SK-N-SH (cell line): ENCODE measurements around the gene JPH2. TPM values are rescaled to one million over a fixed set of nuclear protein-coding genes. Genes with fewer than 3 reads are reported as not detected.

Source experiments
- CTCF ChIA-PET: fragments of 300-600, 350-600 bp; formaldehyde crosslinking; extraction: SDS; loops from one replicate; lab custom pipeline; 2021; lab: Yijun Ruan, JAX
- POLR2A ChIA-PET: fragments of 350-600 bp; sonication (Branson Sonifier 250); formaldehyde crosslinking; extraction: SDS; loops from one replicate; lab custom pipeline; 2020; ENCODE audit warnings: antibody characterized with exemption, inconsistent platforms; lab: Yijun Ruan, JAX
- DNase-seq: peaks from one replicate; pipeline ENCODE4 v3.0.0; 2012
- H2AFZ ChIP-seq: fragments of 200-600 bp; sonication (generic); 2 replicates; pipeline ENCODE4 v1.8.1; 2016; ENCODE audit warnings: antibody characterized with exemption, mild to moderate bottlenecking, low read depth
- H3F3A ChIP-seq: fragments of 200-600 bp; sonication (generic); replicated peaks from 2 replicates; pipeline ENCODE3; 2016; ENCODE audit warnings: antibody characterized with exemption, mild to moderate bottlenecking; ENCODE audit not compliant: insufficient read depth
- H3K27ac ChIP-seq, 2 experiments: fragments of 200-500 bp in 1 of 2; fragments of 200-600 bp in 1 of 2; sonication (Bioruptor generic) in 1 of 2; sonication (generic), shearing (Covaris generic) in 1 of 2; 2 replicates each; pipeline versions ENCODE4 v1.5.1 to v1.6.1; 2014 to 2016; ENCODE audit warnings: low read depth in 2 of 2, inconsistent platforms in 1 of 2, low read length in 1 of 2, mild to moderate bottlenecking in 1 of 2, mixed read lengths in 1 of 2
- H3K27me3 ChIP-seq: fragments of 200-600 bp; sonication (generic), shearing (Covaris generic); 2 replicates; pipeline ENCODE4 v1.6.1; 2016; ENCODE audit warnings: mixed run types; ENCODE audit not compliant: insufficient read depth
- H3K36me3 ChIP-seq, 2 experiments: fragments of 200-500 bp in 1 of 2; fragments of 200-600 bp in 1 of 2; sonication (Bioruptor generic) in 1 of 2; sonication (generic) in 1 of 2; replicated peaks in 1 of 2; 2 replicates each; pipeline versions ENCODE3 to v1.5.1; 2014 to 2016; ENCODE audit warnings: low read length in 1 of 2, mild to moderate bottlenecking in 1 of 2; ENCODE audit not compliant: insufficient read depth in 2 of 2, control insufficient read depth in 1 of 2
- H3K4me1 ChIP-seq, 2 experiments: fragments of 200-500 bp in 1 of 2; fragments of 200-600 bp in 1 of 2; sonication (Bioruptor generic) in 1 of 2; sonication (generic), shearing (Covaris generic) in 1 of 2; 2 replicates each; pipeline versions ENCODE4 v1.5.1 to v1.6.1; 2014 to 2016; ENCODE audit warnings: low read depth in 1 of 2, low read length in 1 of 2, mixed run types in 1 of 2; ENCODE audit not compliant: insufficient read depth in 2 of 2, control insufficient read depth in 1 of 2
- H3K4me2 ChIP-seq: fragments of 200-600 bp; sonication (generic), shearing (Covaris generic); 2 replicates; pipeline ENCODE4 v1.6.1; 2017; ENCODE audit warnings: mixed run types
- H3K4me3 ChIP-seq, 2 experiments: fragments of 200-500 bp in 1 of 2; fragments of 200-600 bp in 1 of 2; sonication (Bioruptor generic) in 1 of 2; sonication (generic), shearing (Covaris generic) in 1 of 2; 2 replicates each; pipeline versions ENCODE4 v1.5.1 to v1.8.1; 2014 to 2016; ENCODE audit warnings: low read depth in 2 of 2, inconsistent platforms in 1 of 2, low read length in 1 of 2, mild to moderate bottlenecking in 1 of 2, mixed read lengths in 1 of 2, moderate library complexity in 1 of 2
- H3K79me2 ChIP-seq: fragments of 200-600 bp; sonication (generic); 2 replicates; pipeline ENCODE4 v1.8.1; 2017; ENCODE audit warnings: mild to moderate bottlenecking; ENCODE audit not compliant: insufficient read depth
- H3K9ac ChIP-seq: fragments of 200-600 bp; sonication (generic); 2 replicates; pipeline ENCODE4 v1.6.1; 2017; ENCODE audit warnings: mixed run types
- H3K9me2 ChIP-seq: fragments of 200-600 bp; sonication (generic); 2 replicates; pipeline ENCODE4 v1.6.1; 2017; ENCODE audit warnings: mixed run types
- H3K9me3 ChIP-seq: fragments of 200-600 bp; sonication (generic); 2 replicates; pipeline ENCODE4 v1.6.1; 2017; ENCODE audit warnings: mixed run types, mild to moderate bottlenecking, moderate library complexity
- H4K20me1 ChIP-seq: fragments of 200-600 bp; sonication (generic); 2 replicates; pipeline ENCODE4 v1.6.1; 2017; ENCODE audit warnings: mild to moderate bottlenecking, mixed run types; ENCODE audit not compliant: insufficient read depth
- CHD2 ChIP-seq: fragments of 150-350 bp; IDR thresholded peaks from 2 replicates; pipeline ENCODE4 v1.6.1; 2018; ENCODE audit warnings: low read length; ENCODE audit not compliant: partially characterized antibody
- EZH2phosphoT487 ChIP-seq: fragments of 200-600 bp; sonication (generic); IDR thresholded peaks from 2 replicates; pipeline ENCODE4 v1.6.1; 2017; ENCODE audit warnings: low read depth, mixed run types, mild to moderate bottlenecking, antibody characterized with exemption, moderate library complexity, borderline replicate concordance
- FOXM1 ChIP-seq: IDR thresholded peaks from 2 replicates; pipeline ENCODE4 v1.4.0; 2012; ENCODE audit warnings: low read depth, mild to moderate bottlenecking
- IRF3 ChIP-seq: fragments of 150-350 bp; IDR thresholded peaks from 2 replicates; pipeline ENCODE4 v1.6.1; 2016; ENCODE audit warnings: mild to moderate bottlenecking, low read depth, low read length
- MAX ChIP-seq: IDR thresholded peaks from 2 replicates; pipeline ENCODE4 v1.4.0; 2012; ENCODE audit warnings: low read depth
- MEF2A ChIP-seq: IDR thresholded peaks from 2 replicates; pipeline ENCODE4 v1.4.0; 2012; ENCODE audit warnings: low read depth, borderline replicate concordance
- MXI1 ChIP-seq: IDR thresholded peaks from 2 replicates; pipeline ENCODE4 v1.6.1; 2012; ENCODE audit warnings: mild to moderate bottlenecking, low read depth, low read length, improper control_type of control experiment
- NFIC ChIP-seq: IDR thresholded peaks from 2 replicates; pipeline ENCODE4 v1.4.0; 2012; ENCODE audit warnings: borderline replicate concordance
- POLR2AphosphoS5 ChIP-seq: IDR thresholded peaks from 2 replicates; pipeline ENCODE4 v1.6.1; 2012; ENCODE audit warnings: low read depth, low read length
- RAD21 ChIP-seq: IDR thresholded peaks from 2 replicates; pipeline ENCODE4 v1.6.1; 2012; ENCODE audit warnings: mild to moderate bottlenecking, low read length
- RCOR1 ChIP-seq: fragments of 150-350 bp; IDR thresholded peaks from 2 replicates; pipeline ENCODE4 v1.6.1; 2017; ENCODE audit warnings: antibody characterized with exemption, low read length
- RXRA ChIP-seq: IDR thresholded peaks from 2 replicates; pipeline ENCODE4 v1.4.0; 2012; ENCODE audit warnings: low read depth, mild to moderate bottlenecking, borderline replicate concordance
- SIN3A ChIP-seq: IDR thresholded peaks from 2 replicates; pipeline ENCODE4 v1.6.1; 2012; ENCODE audit warnings: low read depth, mild to moderate bottlenecking, low read length, moderate library complexity, borderline replicate concordance
- SMC3 ChIP-seq: IDR thresholded peaks from 2 replicates; pipeline ENCODE4 v1.6.1; 2012; ENCODE audit warnings: low read depth, low read length, improper control_type of control experiment
- TAF1 ChIP-seq: IDR thresholded peaks from 2 replicates; pipeline ENCODE4 v1.6.1; 2012; ENCODE audit warnings: low read depth, mild to moderate bottlenecking, low read length, moderate library complexity, borderline replicate concordance
- TCF12 ChIP-seq: IDR thresholded peaks from 2 replicates; pipeline ENCODE4 v1.4.0; 2012
- WGBS: methylation state at CpG from one replicate; pipeline ENCODE4 v1.1.6; 2017; ENCODE audit warnings: low lambda C conversion rate; 5-methylcytosine and 5-hydroxymethylcytosine counted together
- polyA plus RNA-seq, 3 experiments: library from polyadenylated mRNA; depleted of rRNA; stranded (reverse); fragments of >200 nt; gene quantifications; 2 replicates each; pipeline ENCODE4 v1.2.3, GENCODE V29; 2012
- TF ChIP-seq, protein P1 (sequence below): IDR thresholded peaks from 2 replicates; pipeline ENCODE4; 2012
- TF ChIP-seq, protein P2 (sequence below): IDR thresholded peaks from 2 replicates; pipeline ENCODE4 v1.4.0; 2012; ENCODE audit warnings: low read depth, borderline replicate concordance

The JPH2 gene
- polyA plus RNA-seq, 1 of the 3 experiments (the other 2 are of a cell fraction) = 0.67 TPM

DNA sequence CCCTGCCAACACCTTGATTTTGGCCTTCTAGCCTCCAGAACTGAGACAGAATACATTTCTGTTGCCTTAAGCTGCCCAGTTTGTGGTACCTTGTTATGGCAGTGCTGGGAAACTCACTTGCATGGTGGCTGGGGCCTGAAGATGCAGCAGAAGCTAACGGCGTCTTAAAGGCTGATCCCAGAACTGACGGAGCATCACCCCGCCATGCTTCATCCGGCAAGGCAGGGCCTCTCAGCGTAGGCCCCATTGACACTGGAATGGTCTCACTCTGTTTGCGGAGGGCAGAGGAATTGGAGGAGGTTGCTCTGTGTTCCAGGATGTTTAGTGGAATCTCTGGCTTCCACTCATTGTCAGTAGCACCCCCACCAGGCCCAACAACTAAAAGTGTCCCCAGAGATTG, 102.1 kb downstream of the JPH2 start:
- POLR2A ChIA-PET = no interaction called here
- WGBS = 87% methylated on average over 3 of the region's 7 CpGs
- no peak for TF ChIP-seq RAD21
- TF ChIP-seq IRF3 = no peak
- no peak for TF ChIP-seq FOXM1
- no peak for TF ChIP-seq CHD2
- TF ChIP-seq, protein P1, sequence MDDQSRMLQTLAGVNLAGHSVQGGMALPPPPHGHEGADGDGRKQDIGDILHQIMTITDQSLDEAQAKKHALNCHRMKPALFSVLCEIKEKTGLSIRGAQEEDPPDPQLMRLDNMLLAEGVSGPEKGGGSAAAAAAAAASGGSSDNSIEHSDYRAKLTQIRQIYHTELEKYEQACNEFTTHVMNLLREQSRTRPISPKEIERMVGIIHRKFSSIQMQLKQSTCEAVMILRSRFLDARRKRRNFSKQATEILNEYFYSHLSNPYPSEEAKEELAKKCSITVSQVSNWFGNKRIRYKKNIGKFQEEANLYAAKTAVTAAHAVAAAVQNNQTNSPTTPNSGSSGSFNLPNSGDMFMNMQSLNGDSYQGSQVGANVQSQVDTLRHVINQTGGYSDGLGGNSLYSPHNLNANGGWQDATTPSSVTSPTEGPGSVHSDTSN = no peak
- no peak for TF ChIP-seq MXI1
- TF ChIP-seq MEF2A = no peak
- no peak for TF ChIP-seq NFIC
- TF ChIP-seq, protein P2, sequence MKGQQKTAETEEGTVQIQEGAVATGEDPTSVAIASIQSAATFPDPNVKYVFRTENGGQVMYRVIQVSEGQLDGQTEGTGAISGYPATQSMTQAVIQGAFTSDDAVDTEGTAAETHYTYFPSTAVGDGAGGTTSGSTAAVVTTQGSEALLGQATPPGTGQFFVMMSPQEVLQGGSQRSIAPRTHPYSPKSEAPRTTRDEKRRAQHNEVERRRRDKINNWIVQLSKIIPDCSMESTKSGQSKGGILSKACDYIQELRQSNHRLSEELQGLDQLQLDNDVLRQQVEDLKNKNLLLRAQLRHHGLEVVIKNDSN = no peak
- no peak for TF ChIP-seq SMC3
- no peak for TF ChIP-seq RCOR1
- no peak for TF ChIP-seq MAX
- TF ChIP-seq POLR2AphosphoS5 = no peak
- TF ChIP-seq SIN3A = no peak
- no peak for TF ChIP-seq RXRA
- no peak for TF ChIP-seq EZH2phosphoT487
- no peak for TF ChIP-seq TCF12
- TF ChIP-seq TAF1 = no peak

More for the DNA sequence above, 102.1 kb downstream of the JPH2 start:
- Histone ChIP-seq H3F3A (no peaks in the 10 kb centered on the region), H2AFZ (no peak overlapping the region), H4K20me1 (no peaks in the 10 kb centered on the region), H3K4me2 (no peak overlapping the region), H3K9ac (no peak overlapping the region), H3K36me3 (no peaks in the 10 kb centered on the region), H3K27me3 (no peaks in the 10 kb centered on the region), H3K9me3 (no peaks in the 10 kb centered on the region), H3K4me1 (peaks cover 7 to 17% of the 10 kb centered on the region in 2 experiments; a peak in 3 of 4 replicates), H3K9me2 (no peaks in the 10 kb centered on the region), H3K4me3 (no peak overlapping the region), H3K79me2 (no peaks in the 10 kb centered on the region), H3K27ac (no peak overlapping the region)
- CTCF ChIA-PET = interaction anchor here (0.7 to 7.2 kb wide), 5 partner anchors 18 to 547 kb away, joined by 3 to 134 read pairs (median 6); no protein-coding TSS in a partner anchor
- DNase-seq = no peak
